ENCODE results near the gene MYO18A.

MYO18A gene

DNA sequence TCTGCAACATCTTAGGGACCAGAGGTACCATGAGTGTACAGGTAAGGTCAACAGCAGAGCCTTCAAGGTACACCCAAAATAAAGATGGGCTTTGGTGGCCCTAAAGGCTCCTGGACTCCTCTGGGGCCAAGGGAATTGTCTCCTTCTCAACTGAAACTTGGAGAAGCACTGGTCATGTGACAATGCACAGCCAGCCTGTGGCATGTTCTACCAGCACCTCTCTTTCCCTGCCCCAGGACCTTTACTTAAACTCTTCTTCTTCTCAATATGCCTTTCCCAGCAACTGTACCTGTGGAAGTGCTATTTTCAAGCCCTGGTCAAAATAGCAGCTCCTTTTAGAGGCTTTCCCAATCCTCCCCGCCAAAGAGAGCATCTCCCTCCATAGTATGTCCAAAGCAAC lies 108.9 kb downstream of the MYO18A start:
- no peak for ATAC-seq (ENCODE audit: insufficient read depth, low read depth)
- no peak overlapping the region for H3K4me3 ChIP-seq (ENCODE audit: low read depth in 1 of 2, low read length in 2 of 2)
- no peak for TF ChIP-seq EZH2 (IDR thresholded peaks at IDR 0.05; ENCODE audit: borderline replicate concordance, low read depth, low read length, severe bottlenecking)
- TF ChIP-seq, protein P1, sequence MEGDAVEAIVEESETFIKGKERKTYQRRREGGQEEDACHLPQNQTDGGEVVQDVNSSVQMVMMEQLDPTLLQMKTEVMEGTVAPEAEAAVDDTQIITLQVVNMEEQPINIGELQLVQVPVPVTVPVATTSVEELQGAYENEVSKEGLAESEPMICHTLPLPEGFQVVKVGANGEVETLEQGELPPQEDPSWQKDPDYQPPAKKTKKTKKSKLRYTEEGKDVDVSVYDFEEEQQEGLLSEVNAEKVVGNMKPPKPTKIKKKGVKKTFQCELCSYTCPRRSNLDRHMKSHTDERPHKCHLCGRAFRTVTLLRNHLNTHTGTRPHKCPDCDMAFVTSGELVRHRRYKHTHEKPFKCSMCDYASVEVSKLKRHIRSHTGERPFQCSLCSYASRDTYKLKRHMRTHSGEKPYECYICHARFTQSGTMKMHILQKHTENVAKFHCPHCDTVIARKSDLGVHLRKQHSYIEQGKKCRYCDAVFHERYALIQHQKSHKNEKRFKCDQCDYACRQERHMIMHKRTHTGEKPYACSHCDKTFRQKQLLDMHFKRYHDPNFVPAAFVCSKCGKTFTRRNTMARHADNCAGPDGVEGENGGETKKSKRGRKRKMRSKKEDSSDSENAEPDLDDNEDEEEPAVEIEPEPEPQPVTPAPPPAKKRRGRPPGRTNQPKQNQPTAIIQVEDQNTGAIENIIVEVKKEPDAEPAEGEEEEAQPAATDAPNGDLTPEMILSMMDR (IDR thresholded peaks at IDR 0.05; ENCODE audit: borderline replicate concordance, extremely low read depth, low read length, poor library complexity, severe bottlenecking) = no peak

GRCh38 chr17:29070781-29071180 lies 109.4 kb downstream of the MYO18A start:
- no peaks in the 10 kb centered on the region for H3K79me2 ChIP-seq (ENCODE audit: insufficient read depth, low read length)
- H3K27me3 ChIP-seq (ENCODE audit: insufficient read depth, low read length, poor library complexity) = no peaks in the 10 kb centered on the region
- DNase-seq (no peak), ATAC-seq (ENCODE audit: insufficient read depth, low read depth) (no peak)
- no peak overlapping the region for H3K9ac ChIP-seq (ENCODE audit: low read depth, low read length)
- no peaks in the 10 kb centered on the region for H4K20me1 ChIP-seq (ENCODE audit: insufficient read depth, low read length)
- no peak overlapping the region for H3K4me3 ChIP-seq (ENCODE audit: low read depth in 1 of 2, low read length in 2 of 2)
- H3K4me1 ChIP-seq (ENCODE audit: insufficient read depth, low read length) = no peaks in the 10 kb centered on the region
- H3K36me3 ChIP-seq (ENCODE audit: insufficient read depth, low read length) = peaks cover 7% of the 10 kb centered on the region; the same call in 1 of the 2 replicates
- no peak overlapping the region for H3K4me2 ChIP-seq (ENCODE audit: insufficient read depth, low read length)
- TF ChIP-seq EZH2 (IDR thresholded peaks at IDR 0.05; ENCODE audit: borderline replicate concordance, low read depth, low read length, severe bottlenecking) = no peak
- TF ChIP-seq, protein P1 (IDR thresholded peaks at IDR 0.05; ENCODE audit: borderline replicate concordance, extremely low read depth, low read length, poor library complexity, severe bottlenecking) = no peak
- no peak overlapping the region for H3K27ac ChIP-seq (ENCODE audit: low read length)
- no peak overlapping the region for H2AFZ ChIP-seq (ENCODE audit: low read depth, low read length)
- H3K9me3 ChIP-seq (ENCODE audit: insufficient read depth, low read length, severe bottlenecking) = no peaks in the 10 kb centered on the region

More for the DNA sequence above, 108.9 kb downstream of the MYO18A start:
- Histone ChIP-seq H2AFZ (ENCODE audit: low read depth, low read length) (no peak overlapping the region), H3K79me2 (ENCODE audit: insufficient read depth, low read length) (no peaks in the 10 kb centered on the region), H3K9ac (ENCODE audit: low read depth, low read length) (no peak overlapping the region), H3K27me3 (ENCODE audit: insufficient read depth, low read length, poor library complexity) (no peaks in the 10 kb centered on the region), H3K36me3 (ENCODE audit: insufficient read depth, low read length) (peaks cover 7% of the 10 kb centered on the region; the same call in 1 of the 2 replicates), H3K9me3 (ENCODE audit: insufficient read depth, low read length, severe bottlenecking) (no peaks in the 10 kb centered on the region), H3K4me2 (ENCODE audit: insufficient read depth, low read length) (no peak overlapping the region), H3K27ac (ENCODE audit: low read length) (no peak overlapping the region), H3K4me1 (ENCODE audit: insufficient read depth, low read length) (no peaks in the 10 kb centered on the region), H4K20me1 (ENCODE audit: insufficient read depth, low read length) (no peaks in the 10 kb centered on the region)
- no peak for DNase-seq

- DNase-seq (no peak), ATAC-seq (ENCODE audit: insufficient read depth, low read depth) (no peak)
- H3K9me3 ChIP-seq (ENCODE audit: insufficient read depth, low read length, severe bottlenecking) = no peaks in the 10 kb centered on the region
- no peak overlapping the region for H2AFZ ChIP-seq (ENCODE audit: low read depth, low read length)
- no peaks in the 10 kb centered on the region for H4K20me1 ChIP-seq (ENCODE audit: insufficient read depth, low read length)
- H3K79me2 ChIP-seq (ENCODE audit: insufficient read depth, low read length) = no peaks in the 10 kb centered on the region
- no peaks in the 10 kb centered on the region for H3K27me3 ChIP-seq (ENCODE audit: insufficient read depth, low read length, poor library complexity)
- no peak overlapping the region for H3K4me3 ChIP-seq (ENCODE audit: low read depth in 1 of 2, low read length in 2 of 2)
- no peak overlapping the region for H3K9ac ChIP-seq (ENCODE audit: low read depth, low read length)
- no peak overlapping the region for H3K4me2 ChIP-seq (ENCODE audit: insufficient read depth, low read length)
- H3K36me3 ChIP-seq (ENCODE audit: insufficient read depth, low read length) = peaks cover 7% of the 10 kb centered on the region; the same call in 1 of the 2 replicates
- H3K4me1 ChIP-seq (ENCODE audit: insufficient read depth, low read length) = no peaks in the 10 kb centered on the region
- no peak overlapping the region for H3K27ac ChIP-seq (ENCODE audit: low read length)
- TF ChIP-seq, protein P1 (IDR thresholded peaks at IDR 0.05; ENCODE audit: borderline replicate concordance, extremely low read depth, low read length, poor library complexity, severe bottlenecking) = no peak
- TF ChIP-seq EZH2 (IDR thresholded peaks at IDR 0.05; ENCODE audit: borderline replicate concordance, low read depth, low read length, severe bottlenecking) = no peak
Measured at GRCh38 chr17:29070308-29070707, 109.9 kb downstream of the MYO18A start.

Data from DND-41 (cell line).